AG10803 (cell line): ENCODE results near the gene MAGOH.
A peak's percentile ranks its signal among the peaks of the same experiment; 100 is the strongest.

Source experiments
- DNase-seq: peaks from one replicate; pipeline ENCODE4 v3.0.0; 2010; ENCODE audit warnings: low read depth
- H3K4me3 ChIP-seq: 2 replicates; pipeline ENCODE4 v1.5.1; 2011; ENCODE audit warnings: mild to moderate bottlenecking, low read length, control low read depth
- CTCF ChIP-seq: conservative IDR thresholded peaks from 2 replicates; pipeline ENCODE4 v1.5.1; 2011; ENCODE audit warnings: mild to moderate bottlenecking, low read length, control low read depth, inconsistent platforms

MAGOH gene

GRCh38 chr1:53220962-53221286 is 17.4 kb downstream of the MAGOH start:
- TF ChIP-seq CTCF: no peak
- no peak for DNase-seq

GRCh38 chr1:53220171-53220961 is 18.0 kb downstream of the MAGOH start, which contains the start of gene CZIB:
TSS of gene CZIB (minus strand) at chr1:53220634. CDS start at chr1:53220575, 59 bp downstream.
- H3K4me3 ChIP-seq: peak within 1 kb of the TSS; percentile 89
- peak; percentile 87 for DNase-seq
- no peak for TF ChIP-seq CTCF

More at GRCh38 chr1:53220962-53221286, 17.4 kb downstream of the MAGOH start:
- H3K4me3 ChIP-seq: peak overlapping the region; percentile 89

DNA sequence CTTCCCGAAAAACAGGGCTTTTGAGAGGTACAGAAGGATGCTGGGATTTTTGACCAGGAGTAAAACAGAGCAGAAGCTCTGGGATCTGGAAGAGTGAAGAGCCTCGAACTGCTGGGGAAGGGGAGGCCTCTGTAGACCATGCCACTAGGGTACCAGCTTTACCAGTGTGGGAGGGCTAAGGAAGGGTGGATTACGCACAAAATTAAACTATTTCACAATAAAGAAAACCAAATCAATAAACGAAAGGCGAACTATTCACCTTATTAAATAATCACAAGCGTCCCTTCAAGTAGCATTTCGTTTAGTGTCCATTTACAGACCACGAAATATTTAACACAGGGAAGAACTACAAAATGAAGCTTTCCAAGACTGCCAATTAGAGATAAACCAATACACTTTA is 18.6 kb downstream of the MAGOH start:
- TF ChIP-seq CTCF: no peak
- no peak for DNase-seq

GRCh38 chr1:53218201-53218600 is 20.1 kb downstream of the MAGOH start:
- no peak for TF ChIP-seq CTCF
- no peak overlapping the region for H3K4me3 ChIP-seq
- no peak for DNase-seq

More for the DNA sequence above, 18.6 kb downstream of the MAGOH start:
- H3K4me3 ChIP-seq: peak overlapping the region; percentile 89

- DNase-seq: no peak
- TF ChIP-seq CTCF: no peak
- no peak overlapping the region for H3K4me3 ChIP-seq
Measured at GRCh38 chr1:53214376-53214940, 23.9 kb downstream of the MAGOH start.

GRCh38 chr1:53210954-53211353 is 27.4 kb downstream of the MAGOH start:
- no peak overlapping the region for H3K4me3 ChIP-seq
- no peak for TF ChIP-seq CTCF
- no peak for DNase-seq

GRCh38 chr1:53210352-53210751 is 28.0 kb downstream of the MAGOH start:
- no peak for DNase-seq
- no peak for TF ChIP-seq CTCF
- H3K4me3 ChIP-seq: no peak overlapping the region
